GM18520 (cell line): Measurements from ENCODE around the gene CIC.
"Not testable (repeated sequence)": the region's sequence is repeated elsewhere in the genome, so short reads cannot be mapped to it uniquely, and the experiment has no call there.

ENCODE experiments used
- ATAC-seq: cut with Tn5 transposase; IDR thresholded peaks from one replicate; pipeline ENCODE4 v1.9.1; 2021; ENCODE audit not compliant: unreplicated experiment

Gene CIC

DNA sequence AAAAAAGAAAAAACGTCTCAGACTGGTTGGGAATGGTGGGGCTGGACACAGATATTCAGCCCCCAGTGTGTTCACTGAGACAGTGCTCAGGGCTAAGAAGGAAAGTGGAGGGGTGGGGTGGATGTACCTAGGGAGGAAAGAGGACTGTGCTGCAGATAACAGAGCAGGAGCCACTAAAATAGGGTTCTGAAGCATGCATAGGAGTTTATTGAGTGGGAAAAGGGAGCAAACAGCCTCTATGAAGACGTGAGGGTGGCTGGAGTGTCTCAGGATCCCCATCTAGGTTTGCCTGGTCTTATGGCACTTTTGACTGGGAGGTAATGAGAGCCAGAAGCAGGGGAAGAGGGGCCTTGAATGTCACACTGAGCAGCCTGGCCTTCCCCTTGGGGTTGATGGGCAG is 59.8 kb downstream of the CIC start:
- no peak for ATAC-seq

- ATAC-seq, result no peak
Observed at GRCh38 chr19:42330241-42330711, 61.2 kb downstream of the CIC start.

- not testable (repeated sequence) for ATAC-seq
Observed at GRCh38 chr19:42331333-42331732, 62.3 kb downstream of the CIC start.

- no peak for ATAC-seq
Observed at GRCh38 chr19:42332059-42332458, 63.0 kb downstream of the CIC start.

GRCh38 chr19:42333018-42333417 is 64.0 kb downstream of the CIC start:
- no peak for ATAC-seq

GRCh38 chr19:42333975-42334696 is 65.1 kb downstream of the CIC start:
- no peak for ATAC-seq

DNA sequence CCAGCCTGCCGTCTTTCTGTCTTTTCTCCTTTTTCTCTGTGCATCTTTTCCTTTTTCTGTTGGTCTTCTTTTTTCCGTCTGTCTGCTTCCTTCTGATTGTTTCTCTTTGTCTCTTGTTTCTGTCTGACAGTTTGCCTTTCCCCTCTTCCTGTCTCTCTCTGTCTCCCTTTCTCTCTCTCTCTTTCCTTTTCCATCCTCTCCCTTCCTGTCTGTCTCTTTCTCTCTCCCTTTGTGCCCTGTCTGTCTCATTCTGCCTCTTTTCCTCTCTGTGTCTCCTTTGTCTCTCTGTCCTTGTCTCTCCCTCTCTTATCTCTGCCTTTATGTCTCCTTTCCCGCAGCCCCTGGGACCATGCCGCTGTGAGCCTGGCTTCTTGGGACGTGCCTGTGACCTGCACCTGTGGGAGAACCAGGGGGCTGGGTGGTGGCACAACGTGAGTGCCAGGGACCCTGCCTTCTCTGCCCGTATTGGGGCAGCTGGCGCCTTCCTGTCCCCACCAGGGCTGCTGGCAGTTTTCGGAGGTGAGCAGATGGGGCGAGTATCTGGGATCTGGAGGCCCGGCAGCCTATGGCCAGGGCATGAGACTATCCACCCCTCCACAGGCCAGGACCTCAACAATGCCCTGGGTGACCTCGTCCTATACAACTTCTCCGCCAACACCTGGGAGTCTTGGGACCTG is 65.8 kb downstream of the CIC start:
- no peak for ATAC-seq

- no peak for ATAC-seq
Observed at GRCh38 chr19:42335374-42335936, 66.4 kb downstream of the CIC start.

- ATAC-seq, result no peak
Observed at GRCh38 chr19:42335971-42336370, 66.9 kb downstream of the CIC start.

DNA sequence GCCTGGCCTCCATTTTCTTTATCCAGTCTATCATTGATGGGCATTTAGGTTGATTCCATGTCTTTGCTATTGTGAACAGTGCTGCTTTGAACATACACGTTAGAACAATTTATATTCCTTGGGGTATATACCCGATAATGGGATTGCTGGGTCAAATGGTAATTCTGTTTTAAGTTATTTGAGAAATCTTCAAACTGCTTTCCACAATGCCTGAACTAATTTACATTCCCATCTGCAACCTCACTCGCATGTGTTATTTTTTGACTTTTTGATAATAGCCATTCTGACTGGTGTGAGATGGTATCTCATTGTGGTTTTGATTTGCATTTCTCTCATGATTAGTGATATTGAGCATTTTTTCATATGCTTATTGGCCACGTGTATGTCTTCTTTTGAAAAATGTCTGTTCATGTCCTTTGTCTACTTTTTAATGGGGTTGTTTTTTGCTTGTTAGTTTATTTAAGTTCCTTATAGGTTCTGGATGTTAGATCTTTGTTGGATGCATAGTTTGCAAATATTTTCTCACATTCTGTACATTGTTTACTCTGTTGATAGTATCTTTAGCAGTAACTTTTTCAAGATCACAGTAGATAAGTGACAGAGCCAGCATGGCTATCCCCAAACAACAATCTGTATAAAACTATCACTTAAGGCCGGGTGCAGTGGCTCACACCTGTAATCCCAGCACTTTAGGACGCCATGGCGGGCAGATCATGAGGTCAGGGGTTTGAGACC is 70.2 kb downstream of the CIC start:
- not testable (repeated sequence) for ATAC-seq

- ATAC-seq, result not testable (repeated sequence)
Observed at GRCh38 chr19:42339922-42340321, 70.9 kb downstream of the CIC start.

DNA sequence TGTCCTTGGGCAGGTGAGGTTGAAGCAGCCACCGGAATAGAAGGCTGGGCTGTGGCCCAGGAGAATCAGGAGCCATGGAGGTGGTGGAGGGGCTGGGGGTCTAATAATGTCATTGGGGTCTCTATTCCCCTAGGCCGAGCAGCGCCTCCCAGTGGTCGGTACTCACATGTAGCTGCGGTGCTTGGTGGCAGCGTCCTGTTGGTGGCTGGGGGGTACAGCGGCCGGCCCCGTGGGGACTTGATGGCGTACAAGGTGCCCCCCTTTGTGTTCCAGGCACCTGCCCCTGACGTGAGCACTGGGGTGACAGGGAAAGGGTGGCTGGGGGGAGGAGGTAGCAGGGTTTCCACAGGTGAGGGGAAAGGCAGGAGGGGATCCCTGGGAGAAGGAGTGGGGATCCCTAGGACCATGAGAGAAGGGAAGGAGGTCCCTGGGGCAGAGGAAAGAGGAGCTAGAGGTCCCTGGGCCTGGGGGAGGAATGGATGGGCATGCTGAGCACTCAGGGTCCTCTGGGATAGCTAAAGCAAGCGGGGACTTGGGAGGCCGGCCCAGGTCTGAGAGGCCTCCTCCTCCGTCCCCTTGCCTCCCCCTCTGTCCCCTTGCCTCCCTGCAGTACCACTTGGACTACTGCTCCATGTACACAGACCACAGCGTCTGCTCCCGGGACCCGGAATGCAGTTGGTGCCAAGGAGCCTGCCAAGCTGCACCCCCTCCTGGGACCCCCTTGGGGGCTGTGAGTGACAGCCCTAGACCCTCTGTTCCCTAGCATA is 74.5 kb downstream of the CIC start:
- ATAC-seq, result no peak

GRCh38 chr19:42344336-42344893 is 75.4 kb downstream of the CIC start:
- no peak for ATAC-seq
